Activated CD4-positive, CD25-positive, alpha-beta regulatory T cell treated with anti-CD3 and anti-CD28 coated beads, Interleukin-2, amount 50 U/mL, for 72 hours (primary cell): ENCODE measurements around the gene DLGAP4.

ENCODE experiments used
- DNase-seq: peaks from one replicate; pipeline ENCODE4 v3.0.0; 2021

The DLGAP4 gene, protein sequence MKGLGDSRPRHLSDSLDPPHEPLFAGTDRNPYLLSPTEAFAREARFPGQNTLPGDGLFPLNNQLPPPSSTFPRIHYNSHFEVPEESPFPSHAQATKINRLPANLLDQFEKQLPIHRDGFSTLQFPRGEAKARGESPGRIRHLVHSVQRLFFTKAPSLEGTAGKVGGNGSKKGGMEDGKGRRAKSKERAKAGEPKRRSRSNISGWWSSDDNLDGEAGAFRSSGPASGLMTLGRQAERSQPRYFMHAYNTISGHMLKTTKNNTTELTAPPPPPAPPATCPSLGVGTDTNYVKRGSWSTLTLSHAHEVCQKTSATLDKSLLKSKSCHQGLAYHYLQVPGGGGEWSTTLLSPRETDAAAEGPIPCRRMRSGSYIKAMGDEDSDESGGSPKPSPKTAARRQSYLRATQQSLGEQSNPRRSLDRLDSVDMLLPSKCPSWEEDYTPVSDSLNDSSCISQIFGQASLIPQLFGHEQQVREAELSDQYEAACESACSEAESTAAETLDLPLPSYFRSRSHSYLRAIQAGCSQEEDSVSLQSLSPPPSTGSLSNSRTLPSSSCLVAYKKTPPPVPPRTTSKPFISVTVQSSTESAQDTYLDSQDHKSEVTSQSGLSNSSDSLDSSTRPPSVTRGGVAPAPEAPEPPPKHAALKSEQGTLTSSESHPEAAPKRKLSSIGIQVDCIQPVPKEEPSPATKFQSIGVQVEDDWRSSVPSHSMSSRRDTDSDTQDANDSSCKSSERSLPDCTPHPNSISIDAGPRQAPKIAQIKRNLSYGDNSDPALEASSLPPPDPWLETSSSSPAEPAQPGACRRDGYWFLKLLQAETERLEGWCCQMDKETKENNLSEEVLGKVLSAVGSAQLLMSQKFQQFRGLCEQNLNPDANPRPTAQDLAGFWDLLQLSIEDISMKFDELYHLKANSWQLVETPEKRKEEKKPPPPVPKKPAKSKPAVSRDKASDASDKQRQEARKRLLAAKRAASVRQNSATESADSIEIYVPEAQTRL

DNA sequence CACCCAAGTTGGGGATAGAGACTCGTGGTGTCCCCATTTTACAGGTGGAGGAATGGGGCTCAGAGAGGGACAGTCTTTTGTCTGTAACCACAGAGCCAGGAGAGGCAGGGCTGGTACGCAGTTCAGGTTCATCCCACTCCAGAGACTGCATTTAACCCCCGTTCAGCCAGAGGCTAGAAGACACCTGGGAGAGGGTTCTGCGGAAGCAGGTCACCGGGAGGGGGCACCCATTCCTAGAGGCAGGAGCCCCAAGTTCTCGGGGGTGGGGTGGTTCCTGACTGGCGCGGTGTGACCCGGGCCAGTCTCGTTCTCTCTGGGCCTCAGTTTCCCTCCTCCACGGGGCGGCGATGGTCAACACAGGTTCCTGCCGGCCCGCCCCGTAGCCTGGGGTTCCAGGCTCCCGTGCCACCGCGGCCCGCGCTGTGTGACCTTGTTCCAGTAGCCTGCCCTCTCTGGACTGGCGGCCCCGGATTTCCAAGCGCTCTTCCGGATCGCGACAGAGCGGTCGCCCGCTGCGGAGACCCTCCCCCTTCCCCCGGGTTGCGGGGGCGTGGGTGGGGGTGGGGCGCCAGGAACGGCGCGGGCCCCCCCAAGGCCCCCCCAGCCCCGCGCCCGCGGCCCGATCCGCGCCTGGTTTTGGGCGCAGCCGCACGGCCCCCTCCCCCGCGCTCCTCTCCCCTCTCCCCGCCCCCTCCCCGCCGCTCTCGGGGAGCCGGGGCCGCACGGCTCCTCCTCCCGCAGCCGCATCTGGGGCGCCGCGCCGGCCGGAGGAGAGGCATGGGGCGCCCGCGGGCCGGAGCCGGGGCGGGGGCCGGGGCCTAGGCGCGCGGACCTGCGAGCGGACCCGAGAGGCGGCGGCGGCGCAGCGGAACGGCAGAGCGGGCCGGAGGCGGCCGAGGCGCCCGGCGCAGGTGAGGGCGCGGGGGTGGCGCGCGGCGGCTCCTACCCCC lies at the start of gene DLGAP4:
TSS of gene DLGAP4 (plus strand) at position 738 of the 950 bp plus-strand sequence. CDS start 125,379 bp downstream, outside the sequence.
- DNase-seq = no peak

DNA sequence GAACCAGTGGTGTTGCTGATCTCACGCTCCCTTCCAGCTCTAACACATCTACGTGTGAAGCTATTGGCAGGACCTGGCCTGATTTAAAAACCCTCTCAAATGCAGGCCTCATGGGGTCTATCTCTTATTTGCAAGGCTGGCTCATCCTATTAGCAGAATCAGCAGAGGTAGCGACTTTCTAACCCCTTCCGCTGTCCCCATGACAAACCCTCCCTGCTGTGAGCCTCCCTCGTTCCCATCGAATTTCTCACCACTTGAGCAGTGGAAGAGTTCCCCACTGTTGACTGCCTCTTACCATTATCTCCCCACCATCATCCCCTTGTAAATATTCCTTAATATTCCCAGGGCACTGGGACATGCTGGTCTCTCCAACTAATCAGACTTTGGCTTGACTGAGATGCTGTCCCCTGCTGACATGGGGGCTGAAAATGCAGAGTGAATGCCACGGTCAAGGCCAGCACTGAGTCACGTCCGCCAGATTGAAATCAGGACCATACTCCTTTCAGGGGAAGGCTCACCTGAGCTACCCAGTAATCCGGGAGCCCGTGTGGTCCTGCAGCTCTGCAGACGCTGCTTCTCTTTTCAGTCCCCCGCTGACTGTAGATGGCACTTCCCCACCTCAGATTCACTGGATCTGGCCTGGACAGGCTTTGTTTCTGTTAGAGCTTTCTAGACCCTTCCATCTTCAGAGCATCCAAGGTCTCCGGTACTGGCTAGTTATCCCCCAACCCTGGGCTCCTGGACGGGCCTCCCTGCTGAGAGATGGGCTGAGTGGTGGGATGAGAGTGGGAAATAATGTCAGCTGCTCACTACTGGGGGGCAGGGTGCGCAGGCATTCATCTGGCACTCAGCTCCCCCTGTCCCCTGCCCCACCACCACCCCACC lies 46.7 kb upstream of the DLGAP4 start:
- DNase-seq = no peak

DNA sequence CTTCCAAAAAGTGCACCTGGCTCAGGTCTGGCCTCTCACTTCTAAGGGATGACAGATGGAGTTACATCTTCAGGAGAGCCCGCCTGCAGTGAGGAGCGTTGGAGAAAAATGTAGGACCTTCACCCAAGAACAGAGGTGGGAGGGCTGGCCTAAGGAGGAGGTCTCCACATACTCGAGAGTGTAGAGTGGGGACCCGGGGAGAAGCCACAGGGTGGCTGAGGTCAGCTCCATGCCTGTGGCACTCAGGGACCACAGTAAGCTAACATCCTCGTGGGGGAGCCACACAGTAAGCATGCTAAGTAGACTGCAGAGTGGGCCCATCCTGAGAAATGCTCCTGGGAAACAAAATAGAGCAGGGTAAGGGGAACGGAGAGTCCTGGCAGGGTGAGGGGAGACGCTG lies 45.8 kb upstream of the DLGAP4 start:
- no peak for DNase-seq

DNA sequence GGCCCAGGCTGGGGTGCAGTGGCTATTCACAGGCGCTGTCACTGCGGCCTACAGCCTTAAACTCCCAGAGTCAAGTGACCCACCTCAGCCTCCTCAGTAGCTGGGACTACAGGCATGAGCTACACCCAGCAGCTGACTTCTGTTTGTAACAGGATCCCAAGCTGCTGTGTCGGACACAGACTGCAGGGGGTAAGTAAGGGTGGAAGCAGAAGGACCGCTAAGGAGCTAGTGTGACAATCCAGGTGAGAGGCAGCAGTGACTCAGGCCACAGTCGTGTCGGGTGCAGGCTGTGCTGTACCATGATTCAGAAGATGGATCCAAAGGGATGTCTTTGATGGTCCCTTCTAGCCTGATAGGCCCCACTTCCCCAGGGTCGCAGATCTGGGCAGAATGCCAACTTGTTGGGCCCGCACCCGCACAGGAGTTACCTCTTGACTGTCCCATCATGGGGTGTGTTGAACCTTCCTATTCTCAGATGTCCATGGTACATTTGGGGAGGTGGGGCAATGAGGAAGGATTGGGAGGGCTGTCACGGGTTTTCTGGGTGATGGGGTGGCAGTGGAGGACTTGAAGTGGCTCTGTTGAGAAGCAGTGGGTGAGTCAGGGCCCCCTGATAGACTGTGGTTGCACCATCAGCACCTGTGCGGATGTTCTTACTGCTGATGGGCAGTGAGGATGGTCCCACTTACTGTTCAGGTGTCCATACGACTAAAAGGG lies 44.6 kb upstream of the DLGAP4 start:
- DNase-seq = no peak

- no peak for DNase-seq
These were observed 43.7 kb upstream of the DLGAP4 start for GRCh38 chr20:36262440-36262839.

GRCh38 chr20:36264426-36265246 lies 41.5 kb upstream of the DLGAP4 start:
- DNase-seq = no peak

- DNase-seq = no peak
These were observed 40.0 kb upstream of the DLGAP4 start for GRCh38 chr20:36266189-36266588.

GRCh38 chr20:36267605-36268381 lies 38.3 kb upstream of the DLGAP4 start:
- DNase-seq = no peak

DNA sequence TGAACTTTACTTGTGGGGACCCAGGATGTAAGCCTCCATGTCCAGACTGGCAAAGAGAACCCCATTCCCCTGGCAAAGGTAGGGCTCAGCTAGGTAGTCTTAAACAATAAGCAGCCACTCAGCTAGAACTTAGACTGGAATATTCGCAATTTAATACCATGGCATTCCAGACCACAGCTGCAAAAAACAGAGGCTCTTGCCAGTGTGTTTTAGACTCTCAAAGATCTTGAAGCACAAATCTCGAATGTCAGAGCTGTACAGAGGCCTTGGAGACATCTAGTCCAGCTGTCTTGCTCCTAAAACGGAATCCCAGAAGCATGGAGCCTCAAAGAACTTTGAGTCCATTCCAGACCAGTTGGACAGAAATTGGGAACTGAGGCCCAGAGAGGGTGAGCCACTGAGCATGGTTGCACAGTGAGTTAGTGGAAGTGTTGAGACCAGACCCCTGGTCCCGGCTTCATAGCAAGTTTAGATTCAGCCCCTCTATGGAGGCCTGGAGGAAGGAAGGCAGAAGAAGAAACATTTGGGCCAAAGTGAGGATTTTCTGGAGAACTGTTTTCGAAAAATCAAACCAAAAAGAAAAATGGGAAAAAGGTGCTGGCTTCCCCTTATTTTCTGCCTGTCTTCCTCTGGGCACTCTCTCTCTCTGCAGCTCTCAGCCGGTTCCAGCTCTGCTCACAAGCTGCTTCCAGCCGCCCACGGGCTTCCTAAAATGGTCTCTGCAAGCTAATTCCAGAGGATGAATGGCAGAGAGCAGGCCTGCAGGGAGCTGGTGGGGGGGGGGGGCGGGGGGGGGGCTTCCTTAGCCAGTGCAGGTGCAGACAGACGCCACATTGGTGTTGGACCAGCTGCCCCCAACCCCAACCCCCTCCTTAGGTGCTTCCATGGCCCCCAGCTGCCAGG lies 37.4 kb upstream of the DLGAP4 start:
- no peak for DNase-seq

DNA sequence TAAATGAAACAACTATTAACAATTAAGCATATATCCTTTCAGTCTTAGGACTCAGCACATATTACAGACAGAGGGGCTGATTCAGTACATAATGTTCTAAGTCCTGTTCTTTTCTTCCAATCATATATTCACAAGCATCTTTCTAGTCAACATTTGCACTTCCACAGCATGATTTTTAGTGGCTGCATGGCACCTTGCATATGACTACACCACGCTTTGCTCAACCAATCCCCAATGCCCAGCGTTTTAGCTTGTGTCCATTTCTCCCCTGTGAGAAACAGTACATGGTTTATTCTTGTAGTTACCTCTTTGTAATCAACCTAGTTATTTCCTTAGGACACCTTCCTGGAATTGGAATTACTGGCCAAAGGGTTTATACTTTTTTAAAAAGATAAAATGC lies 36.6 kb upstream of the DLGAP4 start:
- DNase-seq = no peak

DNA sequence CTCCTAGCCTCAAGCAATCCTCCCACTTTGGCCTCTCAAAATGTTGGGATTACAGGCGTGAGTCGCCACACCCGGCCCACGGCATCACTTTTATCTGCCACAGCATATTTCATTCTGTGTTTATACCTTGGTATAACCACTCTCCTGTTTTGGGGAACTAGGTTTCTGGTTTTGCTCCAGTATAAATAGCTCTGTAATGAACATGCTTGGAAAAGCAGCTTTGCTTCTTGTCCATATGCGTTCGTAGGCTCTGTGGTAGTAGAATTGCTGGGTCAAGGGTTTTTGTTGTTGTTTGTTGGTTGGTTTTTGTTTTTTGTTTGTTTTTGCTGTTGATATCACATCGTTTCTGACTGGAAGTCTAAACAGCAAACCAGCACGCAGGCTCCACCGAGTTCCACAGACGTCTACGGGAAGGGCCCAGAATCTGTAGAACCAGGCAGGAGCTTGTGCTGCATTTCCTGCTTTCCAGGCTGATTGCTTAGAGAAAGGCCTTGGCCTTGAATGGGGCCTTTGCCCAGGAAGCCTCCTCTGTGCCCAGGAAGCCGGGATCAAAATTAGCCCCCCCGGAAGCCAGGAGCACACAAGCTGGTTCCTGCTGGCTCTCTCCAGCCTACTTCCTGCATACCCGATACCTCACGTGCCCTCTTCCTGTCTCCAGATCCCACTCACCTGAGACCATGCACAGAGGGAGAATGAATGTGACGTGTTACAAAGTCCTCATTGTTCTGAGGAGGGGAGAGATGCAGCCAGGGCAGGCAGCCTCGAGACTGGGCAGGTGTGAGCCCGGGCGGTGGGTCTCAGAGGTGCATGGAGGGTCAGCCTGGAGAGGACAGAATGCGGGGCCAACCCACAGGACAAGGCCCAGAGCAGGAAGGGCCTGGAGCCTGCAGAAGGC lies 35.1 kb upstream of the DLGAP4 start:
- DNase-seq = no peak

DNA sequence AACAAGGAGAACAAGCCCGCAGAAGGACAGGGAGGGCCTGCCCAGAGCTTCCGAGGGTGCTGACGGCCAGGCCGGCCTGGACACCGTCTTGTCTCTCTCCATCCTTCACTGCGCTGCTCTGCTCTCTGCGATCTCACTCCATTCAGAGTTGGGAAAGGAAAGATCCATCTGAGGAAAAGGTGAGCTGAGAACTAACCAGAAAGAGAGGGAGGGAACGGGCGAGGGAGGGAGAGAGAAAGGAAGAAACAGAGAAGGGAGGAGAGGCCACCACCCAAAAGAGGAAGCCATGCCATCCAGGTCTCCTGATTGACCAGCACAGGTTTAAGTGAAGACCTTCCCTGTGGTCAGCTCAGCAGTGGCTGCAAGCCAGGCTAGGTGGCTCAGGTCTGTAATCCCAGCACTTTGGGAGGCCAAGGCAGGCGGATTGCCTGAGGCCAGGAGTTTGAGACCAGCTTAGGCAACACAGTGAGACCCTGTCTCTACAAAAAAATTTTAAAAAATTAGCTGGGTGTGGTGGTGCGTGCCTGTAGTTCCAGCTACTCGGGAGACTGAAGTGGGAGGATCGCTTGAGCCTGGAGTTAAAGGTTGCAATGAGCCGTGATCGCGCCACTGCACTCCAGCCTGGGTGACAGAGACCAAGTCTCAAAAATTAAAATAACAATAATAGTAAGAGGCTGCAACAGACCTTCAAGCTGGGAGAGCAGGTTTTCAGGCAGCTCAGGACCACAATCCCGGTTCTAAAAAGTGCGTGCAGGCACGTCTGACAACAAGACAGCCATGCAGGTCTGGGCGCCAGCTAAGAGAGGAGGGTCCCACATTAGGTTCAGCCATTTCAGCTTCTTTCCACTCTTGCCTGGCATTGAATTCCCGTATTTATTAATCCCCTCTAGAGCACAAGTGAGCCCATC lies 34.2 kb upstream of the DLGAP4 start:
- DNase-seq = no peak

- no peak for DNase-seq
These were observed 33.5 kb upstream of the DLGAP4 start for GRCh38 chr20:36272547-36273220.

- DNase-seq = no peak
These were observed 32.5 kb upstream of the DLGAP4 start for GRCh38 chr20:36273414-36274180.
